ENCODE data around the gene TMEM163.

DNA sequence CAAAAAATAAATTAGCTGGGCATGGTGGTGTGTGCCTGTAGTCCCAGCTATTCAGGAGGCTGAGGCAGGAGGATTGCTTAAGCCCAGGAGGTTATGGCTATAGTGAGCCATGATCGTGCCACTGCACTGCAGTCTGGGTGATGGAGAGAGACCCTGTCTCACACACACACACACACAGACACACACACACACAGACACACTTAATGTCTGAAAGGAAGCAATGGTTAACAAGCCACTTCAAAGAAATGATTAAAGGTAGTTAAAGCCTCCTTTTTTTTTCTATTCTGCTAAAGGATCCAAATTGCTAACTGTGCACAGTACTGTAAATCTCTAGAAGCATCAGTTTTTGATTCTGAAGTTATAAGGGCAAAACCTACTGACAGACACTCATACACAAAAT, 211.1 kb downstream of the TMEM163 start:
- TF ChIP-seq, protein P1, sequence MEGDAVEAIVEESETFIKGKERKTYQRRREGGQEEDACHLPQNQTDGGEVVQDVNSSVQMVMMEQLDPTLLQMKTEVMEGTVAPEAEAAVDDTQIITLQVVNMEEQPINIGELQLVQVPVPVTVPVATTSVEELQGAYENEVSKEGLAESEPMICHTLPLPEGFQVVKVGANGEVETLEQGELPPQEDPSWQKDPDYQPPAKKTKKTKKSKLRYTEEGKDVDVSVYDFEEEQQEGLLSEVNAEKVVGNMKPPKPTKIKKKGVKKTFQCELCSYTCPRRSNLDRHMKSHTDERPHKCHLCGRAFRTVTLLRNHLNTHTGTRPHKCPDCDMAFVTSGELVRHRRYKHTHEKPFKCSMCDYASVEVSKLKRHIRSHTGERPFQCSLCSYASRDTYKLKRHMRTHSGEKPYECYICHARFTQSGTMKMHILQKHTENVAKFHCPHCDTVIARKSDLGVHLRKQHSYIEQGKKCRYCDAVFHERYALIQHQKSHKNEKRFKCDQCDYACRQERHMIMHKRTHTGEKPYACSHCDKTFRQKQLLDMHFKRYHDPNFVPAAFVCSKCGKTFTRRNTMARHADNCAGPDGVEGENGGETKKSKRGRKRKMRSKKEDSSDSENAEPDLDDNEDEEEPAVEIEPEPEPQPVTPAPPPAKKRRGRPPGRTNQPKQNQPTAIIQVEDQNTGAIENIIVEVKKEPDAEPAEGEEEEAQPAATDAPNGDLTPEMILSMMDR (IDR thresholded peaks at IDR 0.05), result no peak
- no peak for TF ChIP-seq POLR2A (IDR thresholded peaks at IDR 0.05)
- no peak for TF ChIP-seq POLR2AphosphoS5 (IDR thresholded peaks at IDR 0.05)
- TF ChIP-seq EP300 (IDR thresholded peaks at IDR 0.05), result no peak

Measured in stomach (tissue), 4 donors.